ENCODE results near the gene PANK1. TPM values are rescaled to one million over a fixed set of nuclear protein-coding genes. Genes with fewer than 3 reads are reported as not detected.

The PANK1 gene
- total and polyA plus RNA-seq, 2 of the 4 experiments (the other 2 are of a cell fraction), result 3.0 to 8.8 TPM

GRCh38 chr10:89639326-89639725 is 5.7 kb downstream of the PANK1 start:
- dilution Hi-C loops (cut with HindIII; ENCODE audit: low sequenced_read_pairs, unreplicated experiment), result no loop called here
- WGBS, 2 experiments (ENCODE audit: extremely low coverage in 2 of 2, insufficient read length in 1 of 2), result no CpG with 5 or more reads among the region's 2 CpGs
- in situ Hi-C loops (cut with MboI; ENCODE audit: low sequenced_read_pairs), result no loop called here

More at GRCh38 chr10:89639326-89639725, 5.7 kb downstream of the PANK1 start:
- Histone ChIP-seq H3K18ac (ENCODE audit: low read depth, low read length) (no peak overlapping the region), H3K9me1 (ENCODE audit: insufficient read depth, low read length) (no peaks in the 10 kb centered on the region), H3K79me1 (ENCODE audit: low read depth in 1 of 2, low read length in 2 of 2) (peaks cover 25 to 39% of the 10 kb centered on the region in 2 experiments), H3K36me3 (ENCODE audit: control insufficient read depth, insufficient read depth, low read length) (no peaks in the 10 kb centered on the region), H2AK9ac (replicated peaks; ENCODE audit: low read depth, low read length, poor library complexity) (no peak overlapping the region), H3K4me1 (ENCODE audit: control insufficient read depth, insufficient read depth, low read length) (no peaks in the 10 kb centered on the region), H3K9me3 (ENCODE audit: control insufficient read depth, insufficient read depth, low read length) (no peaks in the 10 kb centered on the region), H4K8ac (ENCODE audit: low read depth in 2 of 2, low read length in 2 of 2) (no peak overlapping the region), H3K27me3 (ENCODE audit: control insufficient read depth, insufficient read depth, low read length) (no peaks in the 10 kb centered on the region), H3K4me3 (ENCODE audit: insufficient read depth, low read depth, low read length) (no peak overlapping the region), H3K4me2 (ENCODE audit: low read depth, low read length) (no peak overlapping the region), H4K20me1 (ENCODE audit: insufficient read depth, low read length) (no peaks in the 10 kb centered on the region; the same call in 1 of the 2 replicates), H2AK5ac (ENCODE audit: low read depth, low read length) (no peak overlapping the region), H2BK20ac (ENCODE audit: low read depth, low read length) (no peak overlapping the region), H3K14ac (replicated peaks; ENCODE audit: low read depth, low read length) (no peak overlapping the region), H4K5ac (ENCODE audit: low read depth, low read length) (no peak overlapping the region), H3K23ac (ENCODE audit: low read depth, low read length) (no peak overlapping the region), H3K9ac (ENCODE audit: low read depth, low read length) (no peak overlapping the region), H2AFZ (replicated peaks; ENCODE audit: low read length, poor library complexity) (no peak overlapping the region), H2BK5ac (ENCODE audit: low read depth, low read length, poor library complexity, severe bottlenecking) (no peak overlapping the region), H2BK15ac (ENCODE audit: low read depth, low read length) (no peak overlapping the region), H4K91ac (ENCODE audit: insufficient read depth, low read depth, low read length) (no peak overlapping the region), H2BK120ac (ENCODE audit: low read depth, low read length) (no peak overlapping the region), H3K4ac (ENCODE audit: low read depth, low read length) (no peak overlapping the region), H3K56ac (ENCODE audit: extremely low read depth, insufficient read depth, low read length) (no peak overlapping the region), H3K27ac (ENCODE audit: insufficient read depth, low read length) (no peak overlapping the region)
- BruUV-seq (replicated peaks), result no TSS peak
- POLR2A ChIA-PET (ENCODE audit: unreplicated experiment), result no interaction called here
- ATAC-seq (ENCODE audit: low read depth) (no peak), DNase-seq (no peak)
- CTCF ChIA-PET, result no interaction called here
- intact Hi-C loops (cut with micrococcal nuclease), result no loop called here
- TF ChIP-seq RAD21 (IDR thresholded peaks at IDR 0.05; ENCODE audit: low read length) (no peak), NFE2L2 (IDR thresholded peaks at IDR 0.05; ENCODE audit: low read depth, low read length) (no peak), ELK1 (IDR thresholded peaks at IDR 0.05; ENCODE audit: borderline replicate concordance, low read depth, low read length) (no peak), MAZ (IDR thresholded peaks at IDR 0.05; ENCODE audit: borderline replicate concordance, low read depth, low read length) (no peak), MAFK (IDR thresholded peaks at IDR 0.05; ENCODE audit: low read depth, low read length) (no peak), CEBPB (IDR thresholded peaks at IDR 0.05; ENCODE audit: low read depth, low read length) (no peak), RCOR1 (IDR thresholded peaks at IDR 0.05; ENCODE audit: insufficient replicate concordance, low read length) (no peak), MXI1 (IDR thresholded peaks at IDR 0.05; ENCODE audit: borderline replicate concordance, low read depth, low read length) (no peak), RFX5 (IDR thresholded peaks at IDR 0.05; ENCODE audit: low read depth, low read length) (no peak), BHLHE40 (IDR thresholded peaks at IDR 0.05; ENCODE audit: low read depth, low read length) (no peak), CHD1 (IDR thresholded peaks at IDR 0.05; ENCODE audit: low read depth, low read length) (no peak), SMC3 (IDR thresholded peaks at IDR 0.05; ENCODE audit: low read depth, low read length) (no peak), FOS (IDR thresholded peaks at IDR 0.05; ENCODE audit: low read depth, low read length) (no peak), USF2 (IDR thresholded peaks at IDR 0.05; ENCODE audit: low read depth, low read length) (no peak), CTCF (conservative IDR thresholded peaks at IDR 0.05; ENCODE audit: low read depth, low read length) (no peak), POLR2A (IDR thresholded peaks at IDR 0.05; ENCODE audit: low read depth, low read length) (no peak)

Data from IMR-90 (cell line).